Progenitor cell of endocrine pancreas (in vitro differentiated cells): ENCODE measurements around the gene BARHL2. TPM values are rescaled to one million over a fixed set of nuclear protein-coding genes. Genes with fewer than 3 reads are reported as not detected.

Experiments
- DNase-seq: peaks from one replicate; pipeline ENCODE4 v3.0.0; 2021; ENCODE audit warnings: low spot score; ENCODE audit not compliant: unreplicated experiment
- H3K27ac Mint-ChIP-seq: 2 replicates; pipeline ENCODE4 v1.8.0; 2021; ENCODE audit warnings: mild to moderate bottlenecking, moderate library complexity, mixed read lengths
- H3K27me3 Mint-ChIP-seq: 2 replicates; pipeline ENCODE4 v1.8.0; 2021; ENCODE audit warnings: mixed read lengths
- H3K36me3 Mint-ChIP-seq: 2 replicates; pipeline ENCODE4 v1.8.0; 2022; ENCODE audit warnings: mixed read lengths; ENCODE audit not compliant: insufficient read depth
- H3K4me1 Mint-ChIP-seq: 2 replicates; pipeline ENCODE4 v1.8.0; 2021; ENCODE audit warnings: low read depth, mixed read lengths
- H3K4me3 Mint-ChIP-seq: 2 replicates; pipeline ENCODE4 v1.8.0; 2021; ENCODE audit warnings: low read depth, mild to moderate bottlenecking, moderate library complexity, mixed read lengths
- H3K9me3 Mint-ChIP-seq: 2 replicates; pipeline ENCODE4 v1.8.0; 2021; ENCODE audit warnings: low read depth, mixed read lengths
- total RNA-seq: library from RNA; stranded (reverse); gene quantifications from 2 replicates; pipeline ENCODE4 v1.2.1, GENCODE V29; 2021
- TF ChIP-seq, protein P1 (sequence below): fragments of 200-600 bp; sonication (generic); IDR thresholded peaks from one replicate; pipeline ENCODE4 v1.5.0; 2021; ENCODE audit warnings: antibody characterized with exemption, mild to moderate bottlenecking; ENCODE audit not compliant: unreplicated experiment

BARHL2 gene
- total RNA-seq, 1 donor from 2014 or later, result not detected

DNA sequence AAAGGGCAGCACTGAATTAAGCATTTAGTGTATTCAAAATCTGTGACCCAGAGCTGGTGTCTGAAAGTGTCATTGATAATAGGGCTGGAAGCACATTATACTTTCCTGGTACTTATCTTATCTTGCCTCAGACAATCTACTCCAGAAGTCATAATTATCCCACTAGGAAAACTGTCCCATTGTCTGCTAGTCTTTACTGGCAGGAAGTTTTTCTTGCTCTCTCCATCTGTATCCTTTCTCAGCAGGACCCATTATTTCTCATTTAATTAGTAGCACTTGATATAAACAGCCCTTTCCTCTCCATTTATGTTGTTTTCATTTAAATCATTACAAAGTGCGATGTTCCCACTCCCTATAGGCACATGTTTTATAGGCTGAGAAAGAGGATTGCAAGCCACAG, 36.5 kb upstream of the BARHL2 start:
- Mint-ChIP-seq H3K36me3 (no peaks in the 10 kb centered on the region), H3K4me1 (peaks cover 7% of the 10 kb centered on the region)
- no peak for DNase-seq

DNA sequence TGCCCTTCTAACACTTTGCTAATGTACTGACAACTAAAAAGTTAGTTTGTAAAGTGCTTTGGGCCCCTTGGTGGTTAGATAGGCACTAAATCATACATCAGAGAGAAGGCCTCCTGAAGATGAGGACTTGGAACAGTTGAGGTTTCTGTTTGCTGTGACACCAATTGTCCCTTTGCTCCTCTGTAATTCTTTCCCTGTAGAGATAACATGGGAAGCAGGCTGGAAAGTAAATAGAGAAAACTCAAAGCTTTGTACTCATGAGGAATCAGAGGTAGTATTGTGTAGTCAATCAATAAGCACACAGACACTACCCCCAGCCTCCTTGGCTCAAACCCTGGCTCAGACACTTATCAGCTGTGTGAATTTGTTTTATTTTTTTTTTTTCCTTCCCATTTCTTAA, 31.6 kb upstream of the BARHL2 start:
- Mint-ChIP-seq H3K4me3 (no peak overlapping the region), H3K9me3 (no peaks in the 10 kb centered on the region), H3K36me3 (no peaks in the 10 kb centered on the region), H3K4me1 (peaks cover 7% of the 10 kb centered on the region), H3K27me3 (peaks cover 33% of the 10 kb centered on the region), H3K27ac (no peak overlapping the region)
- TF ChIP-seq, protein P1, sequence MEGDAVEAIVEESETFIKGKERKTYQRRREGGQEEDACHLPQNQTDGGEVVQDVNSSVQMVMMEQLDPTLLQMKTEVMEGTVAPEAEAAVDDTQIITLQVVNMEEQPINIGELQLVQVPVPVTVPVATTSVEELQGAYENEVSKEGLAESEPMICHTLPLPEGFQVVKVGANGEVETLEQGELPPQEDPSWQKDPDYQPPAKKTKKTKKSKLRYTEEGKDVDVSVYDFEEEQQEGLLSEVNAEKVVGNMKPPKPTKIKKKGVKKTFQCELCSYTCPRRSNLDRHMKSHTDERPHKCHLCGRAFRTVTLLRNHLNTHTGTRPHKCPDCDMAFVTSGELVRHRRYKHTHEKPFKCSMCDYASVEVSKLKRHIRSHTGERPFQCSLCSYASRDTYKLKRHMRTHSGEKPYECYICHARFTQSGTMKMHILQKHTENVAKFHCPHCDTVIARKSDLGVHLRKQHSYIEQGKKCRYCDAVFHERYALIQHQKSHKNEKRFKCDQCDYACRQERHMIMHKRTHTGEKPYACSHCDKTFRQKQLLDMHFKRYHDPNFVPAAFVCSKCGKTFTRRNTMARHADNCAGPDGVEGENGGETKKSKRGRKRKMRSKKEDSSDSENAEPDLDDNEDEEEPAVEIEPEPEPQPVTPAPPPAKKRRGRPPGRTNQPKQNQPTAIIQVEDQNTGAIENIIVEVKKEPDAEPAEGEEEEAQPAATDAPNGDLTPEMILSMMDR, result no peak
- no peak for DNase-seq

More for the DNA sequence above, 36.5 kb upstream of the BARHL2 start:
- H3K9me3 Mint-ChIP-seq, result no peaks in the 10 kb centered on the region
- H3K27me3 Mint-ChIP-seq, result peaks cover 31% of the 10 kb centered on the region
- TF ChIP-seq, protein P1, result no peak
- H3K27ac Mint-ChIP-seq, result no peak overlapping the region
- no peak overlapping the region for H3K4me3 Mint-ChIP-seq

DNA sequence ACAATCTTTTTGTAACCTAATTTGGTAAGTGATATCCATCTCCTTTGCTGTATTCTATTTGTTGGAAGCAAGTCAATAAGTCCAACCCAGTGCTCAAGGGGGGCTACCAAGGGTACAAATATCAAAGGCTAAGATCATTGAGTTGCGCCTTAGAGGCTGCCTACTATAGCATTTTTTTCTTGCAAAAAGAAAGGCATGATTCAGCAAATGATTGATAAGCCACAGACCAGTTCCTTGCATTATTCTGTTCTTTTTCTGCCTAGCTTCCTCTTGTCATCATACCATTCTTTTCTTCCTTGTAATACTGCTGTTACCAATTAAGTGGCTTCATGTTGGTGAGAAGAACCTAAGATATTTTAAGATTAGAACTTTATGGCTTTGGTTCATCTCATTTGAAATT, 29.8 kb upstream of the BARHL2 start:
- Mint-ChIP-seq H3K27ac (no peak overlapping the region), H3K4me1 (peaks cover 7% of the 10 kb centered on the region), H3K4me3 (no peak overlapping the region), H3K27me3 (peaks cover 22% of the 10 kb centered on the region), H3K36me3 (no peaks in the 10 kb centered on the region), H3K9me3 (no peaks in the 10 kb centered on the region)
- no peak for DNase-seq
- TF ChIP-seq, protein P1, result no peak

DNA sequence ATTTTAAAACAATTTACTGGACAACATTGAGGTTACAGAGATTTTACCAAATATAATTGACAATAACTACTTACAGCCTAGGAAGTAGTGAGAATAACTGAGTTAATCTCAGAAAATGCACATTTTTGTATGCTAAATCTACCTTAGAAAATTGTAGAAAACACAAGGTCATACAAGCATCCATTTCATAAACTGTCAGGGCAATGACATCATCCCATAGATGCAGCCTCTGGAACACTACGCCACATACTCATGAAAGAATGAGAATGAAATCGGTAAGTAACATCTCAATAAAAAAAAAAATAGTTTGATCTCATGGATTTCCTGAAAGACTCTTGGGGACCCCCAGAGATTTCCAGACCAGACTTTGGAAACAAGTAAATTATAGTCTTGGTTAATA, 28.9 kb upstream of the BARHL2 start:
- Mint-ChIP-seq H3K4me1 (peaks cover 7% of the 10 kb centered on the region), H3K9me3 (no peaks in the 10 kb centered on the region), H3K36me3 (no peaks in the 10 kb centered on the region), H3K27ac (no peak overlapping the region), H3K27me3 (peaks cover 23% of the 10 kb centered on the region), H3K4me3 (no peak overlapping the region)
- DNase-seq, result no peak
- TF ChIP-seq, protein P1, result no peak

DNA sequence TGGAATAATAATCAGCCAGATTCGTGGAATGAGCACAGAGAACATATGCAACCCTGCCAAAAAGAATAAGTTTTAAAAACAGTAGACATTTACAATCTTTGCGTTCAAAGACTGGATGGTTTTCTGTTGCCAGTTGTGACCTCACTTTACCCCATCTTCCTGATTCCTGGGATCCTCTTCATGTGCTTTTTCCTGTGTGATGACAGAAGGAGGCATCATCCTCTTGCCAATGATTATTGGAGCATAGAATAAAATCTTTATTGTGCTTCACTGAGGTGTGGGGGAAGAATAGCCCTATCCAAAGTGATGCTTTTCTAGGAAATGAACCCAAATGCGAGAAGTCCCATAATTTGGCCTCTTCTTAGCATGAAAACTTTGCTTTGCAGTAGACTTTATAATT, 15.0 kb upstream of the BARHL2 start:
- TF ChIP-seq, protein P1, result no peak
- peaks cover 9% of the 10 kb centered on the region for H3K4me1 Mint-ChIP-seq

More for the DNA sequence above, 15.0 kb upstream of the BARHL2 start:
- Mint-ChIP-seq H3K27ac (no peak overlapping the region), H3K4me3 (no peak overlapping the region), H3K36me3 (no peaks in the 10 kb centered on the region), H3K27me3 (peaks cover 83% of the 10 kb centered on the region), H3K9me3 (no peaks in the 10 kb centered on the region)
- DNase-seq, result no peak
